GM12801 (cell line): ENCODE results near the gene SPTBN1.

Source experiments
- TF ChIP-seq, protein P1 (sequence below): IDR thresholded peaks from one replicate; pipeline ENCODE4 v1.5.1; 2011; ENCODE audit warnings: control low read depth; ENCODE audit not compliant: insufficient read length; ENCODE audit errors: extremely low read depth

SPTBN1 gene

DNA sequence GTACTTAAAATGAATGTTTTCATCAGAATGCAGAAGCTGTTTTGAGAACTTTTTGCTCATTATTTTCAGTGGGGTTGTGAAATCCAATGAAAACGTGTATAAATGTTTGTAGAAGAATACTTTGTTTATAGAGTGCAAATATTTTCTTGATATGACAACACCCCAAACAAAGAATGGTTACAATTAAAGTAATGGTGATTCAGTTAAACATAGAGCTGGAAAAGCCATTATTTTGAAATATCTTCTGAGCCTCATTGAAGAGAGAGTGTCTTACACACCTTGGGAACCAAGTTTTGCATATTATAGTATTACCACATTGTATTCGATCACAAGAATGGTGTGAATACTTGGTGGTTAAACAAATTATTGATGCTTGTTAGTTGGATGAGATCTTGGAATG, 48.7 kb downstream of the SPTBN1 start:
- TF ChIP-seq, protein P1, sequence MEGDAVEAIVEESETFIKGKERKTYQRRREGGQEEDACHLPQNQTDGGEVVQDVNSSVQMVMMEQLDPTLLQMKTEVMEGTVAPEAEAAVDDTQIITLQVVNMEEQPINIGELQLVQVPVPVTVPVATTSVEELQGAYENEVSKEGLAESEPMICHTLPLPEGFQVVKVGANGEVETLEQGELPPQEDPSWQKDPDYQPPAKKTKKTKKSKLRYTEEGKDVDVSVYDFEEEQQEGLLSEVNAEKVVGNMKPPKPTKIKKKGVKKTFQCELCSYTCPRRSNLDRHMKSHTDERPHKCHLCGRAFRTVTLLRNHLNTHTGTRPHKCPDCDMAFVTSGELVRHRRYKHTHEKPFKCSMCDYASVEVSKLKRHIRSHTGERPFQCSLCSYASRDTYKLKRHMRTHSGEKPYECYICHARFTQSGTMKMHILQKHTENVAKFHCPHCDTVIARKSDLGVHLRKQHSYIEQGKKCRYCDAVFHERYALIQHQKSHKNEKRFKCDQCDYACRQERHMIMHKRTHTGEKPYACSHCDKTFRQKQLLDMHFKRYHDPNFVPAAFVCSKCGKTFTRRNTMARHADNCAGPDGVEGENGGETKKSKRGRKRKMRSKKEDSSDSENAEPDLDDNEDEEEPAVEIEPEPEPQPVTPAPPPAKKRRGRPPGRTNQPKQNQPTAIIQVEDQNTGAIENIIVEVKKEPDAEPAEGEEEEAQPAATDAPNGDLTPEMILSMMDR, result no peak

- TF ChIP-seq, protein P1, result no peak
Observed at GRCh38 chr2:54508541-54508940, 52.4 kb downstream of the SPTBN1 start.

GRCh38 chr2:54510916-54511315, 54.8 kb downstream of the SPTBN1 start:
- TF ChIP-seq, protein P1, result no peak

DNA sequence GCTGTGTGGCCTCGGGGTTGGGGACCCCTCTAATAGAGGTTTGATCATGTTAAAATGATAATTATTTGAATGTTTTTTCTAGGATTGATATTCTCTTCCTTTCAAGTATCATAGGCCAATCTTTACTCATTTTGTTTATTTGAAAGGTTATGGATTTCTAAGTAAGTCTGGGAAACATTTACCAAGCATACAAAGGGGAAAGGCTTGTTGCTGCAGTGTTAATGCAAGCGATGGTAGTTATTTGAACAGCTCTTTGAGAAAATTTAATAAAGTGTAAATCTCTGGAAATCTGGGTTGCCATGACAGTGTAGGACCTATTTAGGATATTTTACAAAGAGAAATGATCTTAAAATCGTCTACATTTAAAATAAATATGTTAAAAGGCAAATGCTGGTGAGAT, 56.1 kb downstream of the SPTBN1 start:
- TF ChIP-seq, protein P1, result no peak

DNA sequence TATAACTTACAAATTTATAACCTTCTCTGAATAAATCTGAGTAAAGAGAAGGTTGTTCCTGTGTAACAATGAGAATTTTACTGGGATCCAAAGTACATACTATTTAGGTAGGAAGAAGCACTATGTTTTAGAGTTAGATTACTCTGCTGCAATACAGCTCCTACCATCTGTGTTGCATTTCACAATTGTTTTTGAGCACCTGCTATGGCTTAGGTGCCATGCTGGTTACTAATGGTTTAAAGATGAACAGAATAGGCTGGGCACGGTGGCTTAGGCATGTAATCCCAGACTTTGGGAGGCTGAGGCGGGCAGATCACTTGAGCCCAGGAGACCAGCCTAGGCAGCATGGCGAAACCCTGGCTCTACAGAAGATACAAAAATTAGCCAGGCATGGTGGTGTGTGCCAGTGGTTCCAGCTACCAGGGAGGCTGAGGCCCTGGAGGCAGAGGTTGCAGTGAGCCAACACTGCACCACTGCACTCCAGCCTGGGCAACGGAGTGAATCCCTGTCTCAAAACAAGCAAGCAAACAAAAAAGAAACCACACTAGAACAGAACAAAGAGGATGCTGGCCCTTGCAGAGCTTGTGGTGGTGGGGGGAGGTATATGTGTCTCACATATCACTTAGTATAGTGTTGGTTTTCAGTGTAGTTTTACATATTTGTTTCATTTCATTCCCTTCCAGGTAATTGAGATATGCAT, 56.7 kb downstream of the SPTBN1 start:
- TF ChIP-seq, protein P1, result no peak

DNA sequence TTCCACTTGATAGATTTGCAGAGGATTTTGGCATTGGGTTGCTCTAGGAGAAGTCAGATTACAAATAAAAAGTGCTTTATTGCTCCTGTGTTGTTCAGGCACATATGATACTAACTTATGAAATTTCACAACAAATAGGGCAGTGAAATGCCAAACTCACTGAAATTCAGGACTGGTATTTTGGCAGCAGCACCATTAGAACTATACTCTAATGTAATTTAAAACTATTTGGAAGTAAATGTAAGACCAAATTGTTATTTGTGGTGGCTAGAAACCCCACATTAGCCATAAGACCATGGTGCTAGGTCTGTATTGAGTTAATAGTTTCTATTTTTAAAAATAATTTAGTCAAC, 57.2 kb downstream of the SPTBN1 start:
- TF ChIP-seq, protein P1, result no peak

DNA sequence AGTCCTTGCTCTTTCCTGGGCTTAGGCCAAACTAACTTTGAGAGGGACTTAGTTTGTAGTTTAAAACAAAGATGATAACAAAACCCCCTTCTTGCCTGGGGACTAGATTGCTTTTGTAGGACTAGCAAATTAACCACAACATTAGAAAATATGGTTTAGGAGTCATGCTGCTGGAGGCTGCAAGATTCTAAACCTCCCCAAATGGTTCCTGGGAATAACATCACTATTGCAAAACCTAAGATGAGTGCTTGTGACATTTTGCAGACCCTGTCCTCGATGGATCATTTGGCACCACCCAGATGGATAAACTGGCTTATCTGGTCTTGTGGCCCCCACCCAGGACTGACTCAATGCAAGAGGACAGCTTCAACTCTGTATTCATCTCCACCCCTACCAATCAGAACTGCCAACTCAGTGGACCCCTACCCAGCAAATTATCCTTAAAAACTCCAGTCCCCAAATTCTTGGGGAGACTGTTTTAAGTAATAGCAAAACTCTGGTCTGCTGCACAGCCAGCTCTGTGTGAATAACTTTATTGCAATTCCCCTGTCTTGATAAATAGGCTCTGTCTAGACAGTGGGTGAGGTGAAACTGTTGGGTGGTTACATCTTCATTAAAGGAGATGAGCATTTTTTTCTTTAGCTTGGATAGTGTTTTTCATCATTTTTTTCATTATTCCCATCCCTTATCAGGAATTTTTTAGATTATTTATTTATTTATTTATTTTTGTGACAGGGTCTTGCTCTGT, 58.9 kb downstream of the SPTBN1 start:
- TF ChIP-seq, protein P1, result no peak
